GM19467 (cell line): ENCODE data around the gene FAIM2.

Experiments used
- ATAC-seq: cut with Tn5 transposase; IDR thresholded peaks from one replicate; pipeline ENCODE4 v1.9.1; 2021; ENCODE audit warnings: mild to moderate bottlenecking, moderate library complexity; ENCODE audit not compliant: unreplicated experiment

FAIM2 gene

GRCh38 chr12:49921299-49921698 is 17.6 kb upstream of the FAIM2 start:
- ATAC-seq = no peak

DNA sequence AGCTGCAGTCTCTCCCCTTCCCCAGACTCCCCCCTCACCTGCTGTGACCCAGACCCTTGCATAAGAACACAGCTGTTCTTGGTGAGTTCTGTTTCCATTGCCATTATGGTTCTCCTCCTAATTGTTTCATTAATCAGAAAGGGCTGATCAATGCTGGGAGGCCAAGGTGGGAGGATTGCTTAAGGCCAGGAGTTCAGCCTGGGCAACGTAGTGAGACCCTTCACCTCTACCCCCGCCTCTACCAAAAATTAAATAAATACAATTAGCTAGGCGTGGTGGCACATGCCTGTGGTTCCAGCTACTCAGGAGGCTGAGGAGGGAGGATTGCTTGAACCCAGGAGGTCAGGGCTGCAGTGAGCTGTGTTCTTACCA is 17.2 kb upstream of the FAIM2 start:
- ATAC-seq = no peak

DNA sequence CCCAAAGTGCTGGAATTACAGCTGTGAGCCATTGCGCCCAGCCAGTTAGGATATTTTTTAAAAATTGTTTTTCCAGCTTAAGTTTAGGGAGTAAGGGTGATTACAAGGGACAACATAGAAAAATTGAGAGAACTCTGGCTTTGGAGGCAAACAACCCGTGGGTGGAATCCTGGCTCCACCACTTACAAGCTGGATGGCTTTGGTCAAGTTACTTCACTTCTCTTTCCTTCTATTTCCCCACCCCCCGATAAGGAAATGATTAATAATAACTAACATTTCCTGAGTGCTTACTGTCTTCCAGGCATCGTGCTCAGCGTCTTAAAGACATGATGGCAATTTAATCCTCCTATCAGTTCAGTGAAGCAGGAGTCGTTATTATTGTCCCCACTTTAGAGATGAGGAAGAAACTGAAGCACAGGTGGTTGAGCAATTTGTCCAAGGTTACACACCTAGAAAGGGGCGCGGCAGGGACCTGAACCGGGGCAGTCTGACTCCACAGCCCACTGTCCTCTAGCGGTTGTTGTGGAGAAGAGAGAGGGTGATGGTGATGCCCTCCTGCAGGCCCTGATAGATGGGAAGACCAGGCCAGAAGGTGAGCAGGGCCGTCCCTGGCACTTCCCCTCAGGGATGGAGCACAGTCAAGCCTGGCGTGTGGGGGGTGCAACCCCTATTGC is 16.7 kb upstream of the FAIM2 start:
- no peak for ATAC-seq

DNA sequence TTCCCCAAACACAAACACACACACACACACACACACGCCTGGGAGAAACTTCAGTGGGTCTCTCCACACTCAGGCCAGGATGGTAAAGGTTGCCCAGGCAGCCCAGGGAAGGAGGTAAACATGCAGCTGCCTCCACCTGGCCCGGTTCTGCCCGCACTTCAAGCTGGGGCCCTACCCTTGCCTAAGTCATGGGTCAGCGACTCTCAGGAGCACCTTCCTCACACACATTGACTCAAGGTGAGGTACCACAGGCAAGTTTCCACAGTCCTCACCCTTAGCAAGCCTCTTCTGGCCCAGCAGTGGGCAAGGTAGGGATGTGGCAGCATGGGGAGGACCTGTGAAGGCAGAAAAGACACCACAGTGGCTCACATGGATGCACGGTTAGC is 14.1 kb upstream of the FAIM2 start:
- ATAC-seq = no peak

DNA sequence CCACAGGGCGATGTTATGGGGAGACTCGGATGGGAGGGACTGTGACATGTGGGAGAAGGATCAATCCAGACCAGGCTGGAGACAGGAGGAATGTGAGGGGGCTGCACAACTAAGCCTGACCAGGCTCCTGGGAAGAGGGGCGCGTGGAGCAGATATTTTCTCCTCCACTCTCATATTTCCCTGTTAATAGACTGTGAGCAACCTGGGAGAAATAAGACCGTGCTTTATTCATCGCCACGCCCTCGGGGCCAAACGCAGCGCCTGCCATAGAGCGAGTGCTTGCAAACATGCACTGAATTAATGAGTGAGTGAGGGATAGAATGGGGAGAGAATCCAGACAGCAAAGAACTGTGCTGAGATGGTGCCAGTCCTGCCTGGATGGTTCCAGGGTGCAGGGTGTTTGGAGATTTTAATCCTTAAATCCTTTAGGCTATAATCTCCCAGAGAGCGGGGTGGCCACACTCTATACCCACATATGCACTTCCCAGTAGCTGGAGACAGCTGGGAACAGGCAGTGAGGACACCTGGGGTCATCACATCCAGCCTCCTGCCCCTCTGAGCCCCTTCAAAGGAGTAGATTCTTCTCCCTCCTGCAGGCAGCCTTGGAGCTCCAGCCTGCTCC is 13.6 kb upstream of the FAIM2 start:
- no peak for ATAC-seq

GRCh38 chr12:49916129-49916919 is 12.6 kb upstream of the FAIM2 start:
- ATAC-seq = no peak

- ATAC-seq = no peak
These were observed 8.9 kb upstream of the FAIM2 start for GRCh38 chr12:49912345-49913255.

GRCh38 chr12:49911213-49911605 is 7.5 kb upstream of the FAIM2 start:
- no peak for ATAC-seq

DNA sequence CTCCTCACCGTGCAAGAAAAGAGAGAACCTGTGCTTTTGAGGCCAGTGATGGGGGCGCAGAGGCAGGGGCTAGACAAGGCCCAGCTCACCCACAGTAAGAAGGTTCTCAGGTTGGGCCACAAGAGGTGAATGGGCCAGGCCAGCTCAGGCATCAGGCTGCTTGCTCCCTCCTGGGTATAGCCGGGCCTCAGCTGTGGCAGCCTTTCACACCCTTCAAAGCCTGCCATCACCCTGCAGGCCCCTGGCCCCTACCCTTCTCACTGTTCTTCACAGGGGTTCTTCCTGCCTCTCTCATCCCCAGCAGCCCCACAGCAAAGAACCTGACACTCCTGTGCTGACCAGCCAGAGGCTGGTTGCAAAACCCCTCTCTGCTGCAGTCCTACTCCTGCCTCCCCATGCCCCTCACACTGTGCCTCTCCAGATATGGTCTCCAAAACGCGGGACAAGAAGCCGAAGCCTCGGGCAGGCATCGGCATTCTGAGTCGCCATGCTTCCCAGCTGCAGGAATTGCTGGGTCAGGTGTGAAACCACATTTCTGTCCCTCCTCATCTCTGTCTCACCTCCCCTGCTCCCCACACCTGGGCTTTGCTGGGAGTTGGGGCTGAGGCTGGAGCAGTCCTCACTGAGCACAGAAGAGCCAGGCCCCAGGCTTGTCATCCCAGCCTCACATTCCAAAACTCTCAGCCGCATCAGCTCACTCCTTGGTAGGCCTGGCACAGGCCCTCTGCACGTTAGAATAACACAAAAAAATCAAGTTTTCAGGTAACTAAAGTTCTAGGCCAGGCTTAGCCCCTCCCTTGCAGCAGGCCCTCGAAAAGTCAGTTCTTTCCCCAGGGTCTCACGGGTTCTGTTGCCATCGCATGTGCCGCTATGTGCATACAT is 6.9 kb upstream of the FAIM2 start:
- no peak for ATAC-seq

DNA sequence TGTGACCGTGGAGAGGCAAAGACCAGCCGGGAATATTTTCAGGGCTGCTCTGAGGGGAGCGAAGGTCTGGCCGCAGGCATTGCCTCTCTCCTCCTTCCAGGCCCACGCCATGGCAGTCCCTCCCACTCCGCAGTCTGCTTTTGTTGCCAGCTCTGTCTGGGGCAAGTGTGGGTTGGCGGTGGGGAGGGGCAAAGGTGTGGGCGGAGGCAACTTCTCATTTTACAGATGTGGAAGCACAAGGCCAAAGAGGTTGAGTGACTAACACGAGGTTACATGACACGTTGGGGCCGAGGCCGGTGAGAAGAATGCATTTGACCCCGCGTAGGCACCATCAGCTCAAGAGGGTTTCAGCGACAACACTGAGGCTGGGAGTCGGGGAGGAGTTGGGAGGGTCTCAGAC is 6.1 kb upstream of the FAIM2 start:
- ATAC-seq = no peak

DNA sequence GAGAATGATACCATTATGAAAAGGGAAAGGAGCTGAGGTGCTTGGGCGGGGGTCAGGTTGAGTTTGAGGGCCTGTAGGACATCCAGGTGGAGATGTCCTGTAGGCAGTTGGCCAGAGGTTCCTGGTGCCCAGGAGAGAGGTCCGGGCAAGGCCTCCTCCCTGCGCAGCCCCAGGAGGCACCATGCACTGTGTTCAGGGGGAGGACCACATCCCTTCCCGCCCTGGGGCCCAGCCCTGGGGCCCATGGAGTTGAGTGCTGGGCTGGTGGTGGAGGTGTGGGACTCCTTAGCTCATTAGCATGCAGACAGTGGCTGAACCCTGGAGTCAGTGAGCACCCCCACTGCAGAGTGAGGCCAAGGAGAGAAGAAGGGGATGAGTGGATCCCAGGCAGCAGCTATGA is 5.7 kb upstream of the FAIM2 start:
- ATAC-seq = no peak

DNA sequence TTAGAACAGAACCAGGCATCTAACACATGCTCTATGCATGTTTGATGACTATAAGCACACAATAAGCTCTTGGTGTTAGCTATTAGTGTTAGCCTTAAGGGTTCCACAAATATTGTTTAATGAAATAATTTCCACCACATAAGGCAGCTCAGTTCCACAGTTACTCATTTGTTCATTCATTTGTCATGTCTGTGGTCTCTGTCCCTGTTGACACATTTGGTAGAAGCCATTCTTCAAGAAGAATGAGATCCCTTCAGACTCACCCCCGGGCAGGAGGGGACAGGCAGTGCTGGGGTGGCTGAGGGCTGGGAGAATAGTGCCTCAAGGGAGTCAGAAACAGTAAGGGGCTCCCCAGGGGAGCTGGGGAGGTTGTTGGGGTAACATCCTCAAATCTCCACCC is 3.7 kb upstream of the FAIM2 start:
- no peak for ATAC-seq

- ATAC-seq = no peak
These were observed 2.1 kb upstream of the FAIM2 start for GRCh38 chr12:49905718-49906314.

DNA sequence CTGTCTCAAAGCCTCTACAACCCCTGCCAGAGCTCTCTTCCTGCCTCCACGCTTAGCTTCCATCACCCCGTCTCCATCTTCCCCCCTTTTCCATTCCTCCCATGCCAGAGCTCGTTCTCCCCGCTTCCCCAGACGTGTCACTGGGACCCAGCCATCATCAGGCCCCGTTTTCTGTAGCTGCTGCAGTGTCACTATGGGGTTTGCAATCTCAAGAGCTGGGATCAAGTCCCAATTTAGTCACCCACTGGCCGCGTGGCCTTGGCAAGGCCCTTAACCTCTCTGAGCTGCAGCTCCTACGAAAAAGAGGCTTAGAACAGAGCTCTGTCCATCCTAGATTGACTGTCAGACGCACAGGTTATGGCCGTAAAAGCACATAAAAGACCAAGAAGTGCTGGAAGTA is 901 bp upstream of the FAIM2 start:
- no peak for ATAC-seq

GRCh38 chr12:49903351-49903699 is 375 bp downstream of the FAIM2 start:
- ATAC-seq = no peak

DNA sequence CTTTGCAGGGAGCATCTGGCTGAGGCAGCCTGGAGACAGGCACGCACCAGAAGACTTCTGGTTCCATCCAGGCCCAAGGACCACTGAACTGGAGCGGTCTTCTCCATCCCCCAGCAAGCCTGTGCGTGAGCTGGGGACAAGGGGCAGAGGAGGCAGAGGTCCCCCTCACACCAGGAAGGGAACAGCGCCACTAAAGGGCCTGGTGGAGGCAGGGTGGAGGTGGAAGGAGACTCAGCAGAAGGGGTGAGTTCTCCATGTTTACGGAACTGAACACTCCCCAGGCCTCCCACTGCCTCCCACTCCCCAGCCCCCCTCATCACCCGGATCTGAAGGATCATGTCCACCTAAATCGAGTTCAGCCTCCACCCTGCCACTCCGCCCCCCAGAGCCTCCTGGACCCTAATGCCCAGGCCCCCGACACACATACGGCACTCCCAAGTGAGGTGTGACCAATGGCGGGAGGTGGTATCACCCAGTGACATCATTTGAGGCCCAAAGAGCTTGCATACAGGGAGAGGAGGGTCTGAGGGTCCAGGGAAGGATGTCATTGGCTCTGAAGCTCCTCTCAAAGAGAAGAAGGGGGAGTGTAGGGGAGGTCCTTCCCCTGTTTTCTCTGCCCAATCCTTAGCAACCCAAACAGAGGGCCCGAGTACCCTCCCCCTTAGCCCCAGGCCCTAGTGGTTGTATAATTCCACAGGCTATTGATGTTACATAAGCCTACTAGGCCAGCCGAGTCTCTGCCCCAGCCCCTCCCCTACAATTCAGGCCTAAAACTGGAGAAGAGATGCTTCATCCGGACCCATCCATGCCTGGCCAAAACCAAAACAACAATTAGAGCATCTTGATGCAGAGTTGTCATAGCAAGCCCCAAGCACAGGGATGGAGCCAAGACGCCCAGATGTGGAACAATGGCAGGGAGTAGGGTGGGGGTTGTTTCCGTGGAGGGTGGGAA is 1.0 kb downstream of the FAIM2 start:
- ATAC-seq = no peak

- no peak for ATAC-seq
These were observed 1.7 kb downstream of the FAIM2 start for GRCh38 chr12:49901986-49902385.

DNA sequence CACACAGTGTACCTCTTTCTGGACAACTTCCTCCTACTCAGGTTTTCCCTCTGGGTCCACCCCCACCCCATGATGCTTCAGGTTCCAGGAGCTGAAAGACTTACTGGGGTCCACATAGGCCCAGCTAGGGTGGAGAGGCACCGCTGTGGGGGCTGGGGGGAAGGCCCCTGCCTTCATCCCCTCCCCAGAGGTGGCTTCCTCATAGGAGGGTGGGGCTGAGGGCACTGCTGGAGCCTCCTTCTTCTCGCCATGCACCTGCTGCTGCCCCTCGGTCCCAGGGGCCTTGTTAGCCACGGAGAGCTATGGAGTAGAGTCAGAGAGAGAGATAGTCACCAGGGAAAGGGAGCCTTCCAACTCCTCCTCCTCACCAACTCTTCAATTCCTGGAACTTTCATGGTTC is 2.7 kb downstream of the FAIM2 start:
- ATAC-seq = no peak

- ATAC-seq = no peak
These were observed 3.3 kb downstream of the FAIM2 start for GRCh38 chr12:49900371-49900770.
